ENCODE results near the gene MAB21L4.

The MAB21L4 gene

GRCh38 chr2:240877460-240878340 is 18.3 kb downstream of the MAB21L4 start:
- no peak for DNase-seq (ENCODE audit: low spot score)

- no peak for DNase-seq (ENCODE audit: low spot score)
Observed at GRCh38 chr2:240876475-240877251, 19.3 kb downstream of the MAB21L4 start.

GRCh38 chr2:240876035-240876474 is 19.9 kb downstream of the MAB21L4 start:
- no peak for DNase-seq (ENCODE audit: low spot score)

GRCh38 chr2:240875228-240876034 is 20.5 kb downstream of the MAB21L4 start:
- DNase-seq (ENCODE audit: low spot score), result no peak

GRCh38 chr2:240874715-240875227 is 21.2 kb downstream of the MAB21L4 start:
- DNase-seq (ENCODE audit: low spot score), result no peak

GRCh38 chr2:240873805-240874714 is 21.9 kb downstream of the MAB21L4 start:
- DNase-seq (ENCODE audit: low spot score), result no peak

GRCh38 chr2:240873098-240873788 is 22.7 kb downstream of the MAB21L4 start:
- DNase-seq (ENCODE audit: low spot score), result no peak

- DNase-seq (ENCODE audit: low spot score), result no peak
Observed at GRCh38 chr2:240872317-240873097, 23.4 kb downstream of the MAB21L4 start.

- no peak for DNase-seq (ENCODE audit: low spot score)
Observed at GRCh38 chr2:240871071-240871958, 24.6 kb downstream of the MAB21L4 start.

- no peak for DNase-seq (ENCODE audit: low spot score)
Observed at GRCh38 chr2:240869956-240870875, 25.7 kb downstream of the MAB21L4 start.

- no peak for DNase-seq (ENCODE audit: low spot score)
Observed at GRCh38 chr2:240869109-240869955, 26.6 kb downstream of the MAB21L4 start.

- no peak for DNase-seq (ENCODE audit: low spot score)
Observed at GRCh38 chr2:240868286-240869108, 27.5 kb downstream of the MAB21L4 start, which contains the start of gene AGXT. TSS of gene AGXT (plus strand) at chr2:240868824. CDS start at chr2:240868866, 42 bp downstream.

- no peak for DNase-seq (ENCODE audit: low spot score)
Observed at GRCh38 chr2:240865391-240865790, 30.6 kb downstream of the MAB21L4 start.

- no peak for DNase-seq (ENCODE audit: low spot score)
Observed at GRCh38 chr2:240864475-240864874, 31.5 kb downstream of the MAB21L4 start.

- DNase-seq (ENCODE audit: low spot score), result no peak
Observed at GRCh38 chr2:240861547-240861946, 34.4 kb downstream of the MAB21L4 start.
